NB4 (cell line): ENCODE results near the gene DIP2C.

ENCODE experiments used
- POLR2A ChIP-seq: IDR thresholded peaks from 2 replicates; pipeline ENCODE4 v1.6.1; 2011; ENCODE audit warnings: mild to moderate bottlenecking; ENCODE audit not compliant: insufficient read length; ENCODE audit errors: extremely low read depth
- TF ChIP-seq, protein P1 (sequence below): IDR thresholded peaks from one replicate; pipeline ENCODE4 v1.5.1; 2012; ENCODE audit warnings: low read depth, low read length
- TF ChIP-seq, protein P2 (sequence below): IDR thresholded peaks from 2 replicates; pipeline ENCODE4 v1.6.1; 2011; ENCODE audit warnings: low read depth, low read length

DNA sequence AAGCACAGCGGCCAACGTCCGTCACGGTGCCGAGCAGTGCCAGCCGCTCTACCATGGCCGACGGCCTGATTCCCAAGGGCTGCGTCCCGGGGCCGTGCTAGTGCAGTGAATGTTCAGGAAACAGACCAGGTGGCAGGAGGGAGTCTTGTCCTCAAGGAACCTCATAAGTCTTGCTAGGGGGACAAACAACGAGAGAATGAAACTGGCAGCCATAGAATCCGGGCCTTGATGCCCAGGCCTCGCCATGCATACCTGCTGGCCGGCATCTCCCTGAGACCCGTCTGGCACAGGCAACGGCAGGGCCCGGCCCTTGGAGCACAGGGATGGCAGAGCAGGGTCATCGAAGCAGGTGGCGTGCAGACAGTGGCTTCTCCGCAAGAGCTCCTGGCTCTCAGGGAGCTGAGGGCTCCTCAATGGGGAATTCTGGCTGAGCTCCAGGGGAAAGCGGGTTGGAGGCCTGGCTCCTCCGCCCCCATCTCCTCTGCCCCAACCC, 58.8 kb downstream of the DIP2C start:
- TF ChIP-seq, protein P1, sequence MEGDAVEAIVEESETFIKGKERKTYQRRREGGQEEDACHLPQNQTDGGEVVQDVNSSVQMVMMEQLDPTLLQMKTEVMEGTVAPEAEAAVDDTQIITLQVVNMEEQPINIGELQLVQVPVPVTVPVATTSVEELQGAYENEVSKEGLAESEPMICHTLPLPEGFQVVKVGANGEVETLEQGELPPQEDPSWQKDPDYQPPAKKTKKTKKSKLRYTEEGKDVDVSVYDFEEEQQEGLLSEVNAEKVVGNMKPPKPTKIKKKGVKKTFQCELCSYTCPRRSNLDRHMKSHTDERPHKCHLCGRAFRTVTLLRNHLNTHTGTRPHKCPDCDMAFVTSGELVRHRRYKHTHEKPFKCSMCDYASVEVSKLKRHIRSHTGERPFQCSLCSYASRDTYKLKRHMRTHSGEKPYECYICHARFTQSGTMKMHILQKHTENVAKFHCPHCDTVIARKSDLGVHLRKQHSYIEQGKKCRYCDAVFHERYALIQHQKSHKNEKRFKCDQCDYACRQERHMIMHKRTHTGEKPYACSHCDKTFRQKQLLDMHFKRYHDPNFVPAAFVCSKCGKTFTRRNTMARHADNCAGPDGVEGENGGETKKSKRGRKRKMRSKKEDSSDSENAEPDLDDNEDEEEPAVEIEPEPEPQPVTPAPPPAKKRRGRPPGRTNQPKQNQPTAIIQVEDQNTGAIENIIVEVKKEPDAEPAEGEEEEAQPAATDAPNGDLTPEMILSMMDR = no peak
- no peak for TF ChIP-seq POLR2A
- TF ChIP-seq, protein P2, sequence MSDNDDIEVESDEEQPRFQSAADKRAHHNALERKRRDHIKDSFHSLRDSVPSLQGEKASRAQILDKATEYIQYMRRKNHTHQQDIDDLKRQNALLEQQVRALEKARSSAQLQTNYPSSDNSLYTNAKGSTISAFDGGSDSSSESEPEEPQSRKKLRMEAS = no peak
